Natural killer cell (primary cell): ENCODE data around the gene WNT6. TPM values are rescaled to one million over a fixed set of nuclear protein-coding genes. Genes with fewer than 3 reads are reported as not detected.

Source experiments
- ATAC-seq, 3 donors: fragments of 150-1000 bp in 2 of 3; fragments of 200-7000 bp in 1 of 3; cut with Tn5 transposase; 1 replicate in 1 of 3; 2 replicates in 2 of 3; pipeline ENCODE4 v1.10.0; 2021; ENCODE audit warnings: mild to moderate bottlenecking in 2 of 3, moderate library complexity in 2 of 3
- DNase-seq, 2 donors: peaks; one replicate each; pipeline versions ENCODE4 v3.0.0 to v3.0.0-alpha.2; 2013 to 2021; ENCODE audit warnings: mixed read lengths in 1 of 2
- H3K27ac ChIP-seq: one replicate; pipeline ENCODE4 v1.5.1; 2013; ENCODE audit warnings: mild to moderate bottlenecking, low read length
- H3K27me3 ChIP-seq: one replicate; pipeline ENCODE4 v1.6.1; 2013; ENCODE audit warnings: low read length; ENCODE audit not compliant: control insufficient read depth, insufficient read depth
- H3K36me3 ChIP-seq: one replicate; pipeline ENCODE4 v1.6.1; 2013; ENCODE audit warnings: low read length; ENCODE audit not compliant: control insufficient read depth, insufficient read depth
- H3K4me1 ChIP-seq: one replicate; pipeline ENCODE4 v1.6.1; 2013; ENCODE audit warnings: low read length; ENCODE audit not compliant: control insufficient read depth, insufficient read depth
- H3K4me3 ChIP-seq: one replicate; pipeline ENCODE4 v1.5.1; 2013; ENCODE audit warnings: low read length
- H3K9me3 ChIP-seq: one replicate; pipeline ENCODE4 v1.6.1; 2013; ENCODE audit warnings: low read length; ENCODE audit not compliant: control insufficient read depth, insufficient read depth
- H3K27ac Mint-ChIP-seq, 2 donors: one replicate each; pipeline ENCODE4 v1.8.0; 2022; ENCODE audit warnings: mild to moderate bottlenecking in 2 of 2, mixed read lengths in 2 of 2, moderate library complexity in 1 of 2
- H3K27me3 Mint-ChIP-seq, 2 donors: one replicate each; pipeline ENCODE4 v1.8.0; 2022; ENCODE audit warnings: low read depth in 2 of 2, mixed read lengths in 2 of 2
- H3K36me3 Mint-ChIP-seq: one replicate; pipeline ENCODE4 v1.8.0; 2022; ENCODE audit warnings: mixed read lengths
- H3K4me1 Mint-ChIP-seq, 2 donors: one replicate each; pipeline ENCODE4 v1.8.0; 2022; ENCODE audit warnings: mixed read lengths in 2 of 2
- H3K4me3 Mint-ChIP-seq: one replicate; pipeline ENCODE4 v1.8.0; 2022; ENCODE audit warnings: mild to moderate bottlenecking, moderate library complexity, mixed read lengths
- H3K9me3 Mint-ChIP-seq, 2 donors: one replicate each; pipeline ENCODE4 v1.8.0; 2022; ENCODE audit warnings: mixed read lengths in 2 of 2
- CTCF ChIP-seq: fragments of 200-600 bp; IDR thresholded peaks from one replicate; pipeline ENCODE4 v1.8.0; 2022; ENCODE audit warnings: antibody characterized with exemption
- WGBS: methylation state at CpG from one replicate; pipeline ENCODE4 v1.1.7; 2013; ENCODE audit warnings: missing lambda C conversion rate; ENCODE audit not compliant: insufficient coverage; 5-methylcytosine and 5-hydroxymethylcytosine counted together
- intact Hi-C: fragments of 100-400 bp; cut with micrococcal nuclease; formaldehyde crosslinking; loops from one replicate; pipeline ENCODE4 v1.14.2; 2022
- total RNA-seq, 4 donors: library from RNA; stranded (reverse); fragments of 120-200 nt in 1 of 4; gene quantifications; one replicate each; pipeline versions ENCODE4 v1.2.3 to v1.2.4, GENCODE V29; 2013 to 2022

WNT6 gene
- total RNA-seq, 3 donors from 2014 or later (not counting 1 experiment from before 2014, with no cell fraction given) = not detected

GRCh38 chr2:218830526-218831306, 28.9 kb upstream of the WNT6 start:
- Mint-ChIP-seq H3K36me3 (no peaks in the 10 kb centered on the region), H3K27ac (no peak overlapping the region), H3K27me3 (peaks cover 27 to 30% of the 10 kb centered on the region in 2 donors)

GRCh38 chr2:218831378-218831990, 28.1 kb upstream of the WNT6 start, which contains the start of gene PRKAG3:
Gene PRKAG3 (minus strand): TSS chr2:218831803.
- no peak for ATAC-seq
- Mint-ChIP-seq H3K4me3 (no peak within 1 kb of the TSS), H3K27ac (no peak within 1 kb of the TSS), H3K27me3 (peaks cover 27 to 33% of the 10 kb centered on the region in 2 donors), H3K36me3 (no peaks in the 10 kb centered on the region), H3K4me1 (no peaks in the 10 kb centered on the region), H3K9me3 (no peaks in the 10 kb centered on the region)
- H3K27me3 ChIP-seq = no peaks in the 10 kb centered on the region
- intact Hi-C loops = no loop called here
- H3K36me3 ChIP-seq = no peaks in the 10 kb centered on the region
- H3K4me1 ChIP-seq = no peaks in the 10 kb centered on the region
- H3K4me3 ChIP-seq = no peak within 1 kb of the TSS
- WGBS = 79% methylated on average over 18 of the region's 18 CpGs
- H3K27ac ChIP-seq = no peak within 1 kb of the TSS
- H3K9me3 ChIP-seq = no peaks in the 10 kb centered on the region
- no peak for TF ChIP-seq CTCF
- DNase-seq = no peak

More at GRCh38 chr2:218830526-218831306, 28.9 kb upstream of the WNT6 start:
- no peaks in the 10 kb centered on the region for H3K27me3 ChIP-seq
- DNase-seq (no peak), ATAC-seq (no peak)
- intact Hi-C loops = no loop called here
- H3K4me3 ChIP-seq = no peak overlapping the region
- 81% methylated on average over 3 of the region's 3 CpGs for WGBS
- no peak overlapping the region for H3K27ac ChIP-seq
- no peak for TF ChIP-seq CTCF
- no peaks in the 10 kb centered on the region for H3K9me3 ChIP-seq
- no peaks in the 10 kb centered on the region for H3K36me3 ChIP-seq
- Mint-ChIP-seq H3K9me3 (no peaks in the 10 kb centered on the region), H3K4me1 (no peaks in the 10 kb centered on the region), H3K4me3 (no peak overlapping the region)
- no peaks in the 10 kb centered on the region for H3K4me1 ChIP-seq

GRCh38 chr2:218832081-218832480, 27.5 kb upstream of the WNT6 start:
- Histone ChIP-seq H3K36me3 (no peaks in the 10 kb centered on the region), H3K9me3 (no peaks in the 10 kb centered on the region), H3K27ac (no peak overlapping the region), H3K4me3 (no peak overlapping the region), H3K4me1 (no peaks in the 10 kb centered on the region), H3K27me3 (no peaks in the 10 kb centered on the region)
- no peak overlapping the region for H3K4me3 Mint-ChIP-seq
- no peak overlapping the region for H3K27ac Mint-ChIP-seq
- no peaks in the 10 kb centered on the region for H3K36me3 Mint-ChIP-seq
- peaks cover 27 to 39% of the 10 kb centered on the region in 2 donors for H3K27me3 Mint-ChIP-seq
- no peaks in the 10 kb centered on the region for H3K4me1 Mint-ChIP-seq
- intact Hi-C loops = no loop called here
- ATAC-seq = no peak
- no peak for TF ChIP-seq CTCF
- no peak for DNase-seq
- no peaks in the 10 kb centered on the region for H3K9me3 Mint-ChIP-seq
- 69% methylated on average over 3 of the region's 3 CpGs for WGBS
